ENCODE measurements around the gene EYA2.

DNA sequence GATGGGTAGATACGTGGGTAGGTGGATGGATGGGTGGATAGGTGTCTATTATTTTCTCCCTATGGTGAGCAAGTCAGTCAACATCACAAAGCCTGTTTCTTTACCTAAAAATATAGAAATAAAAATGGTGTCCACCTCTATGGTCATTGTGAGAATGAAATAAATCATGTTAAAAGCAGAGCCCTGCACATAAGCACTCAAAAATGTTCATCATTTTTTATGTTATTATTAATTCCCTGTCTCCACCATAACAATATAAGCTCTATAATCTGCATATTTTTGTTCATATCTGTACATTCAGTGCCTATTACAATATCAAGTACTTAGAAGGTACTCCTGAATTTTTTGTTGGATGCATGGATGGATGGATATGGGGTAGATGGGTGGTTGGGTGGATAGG lies 284.2 kb downstream of the EYA2 start:
- TF ChIP-seq, protein P1, sequence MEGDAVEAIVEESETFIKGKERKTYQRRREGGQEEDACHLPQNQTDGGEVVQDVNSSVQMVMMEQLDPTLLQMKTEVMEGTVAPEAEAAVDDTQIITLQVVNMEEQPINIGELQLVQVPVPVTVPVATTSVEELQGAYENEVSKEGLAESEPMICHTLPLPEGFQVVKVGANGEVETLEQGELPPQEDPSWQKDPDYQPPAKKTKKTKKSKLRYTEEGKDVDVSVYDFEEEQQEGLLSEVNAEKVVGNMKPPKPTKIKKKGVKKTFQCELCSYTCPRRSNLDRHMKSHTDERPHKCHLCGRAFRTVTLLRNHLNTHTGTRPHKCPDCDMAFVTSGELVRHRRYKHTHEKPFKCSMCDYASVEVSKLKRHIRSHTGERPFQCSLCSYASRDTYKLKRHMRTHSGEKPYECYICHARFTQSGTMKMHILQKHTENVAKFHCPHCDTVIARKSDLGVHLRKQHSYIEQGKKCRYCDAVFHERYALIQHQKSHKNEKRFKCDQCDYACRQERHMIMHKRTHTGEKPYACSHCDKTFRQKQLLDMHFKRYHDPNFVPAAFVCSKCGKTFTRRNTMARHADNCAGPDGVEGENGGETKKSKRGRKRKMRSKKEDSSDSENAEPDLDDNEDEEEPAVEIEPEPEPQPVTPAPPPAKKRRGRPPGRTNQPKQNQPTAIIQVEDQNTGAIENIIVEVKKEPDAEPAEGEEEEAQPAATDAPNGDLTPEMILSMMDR (IDR thresholded peaks at IDR 0.05), result no peak
- TF ChIP-seq POLR2A (IDR thresholded peaks at IDR 0.05) (no peak), POLR2AphosphoS5 (IDR thresholded peaks at IDR 0.05; ENCODE audit: insufficient read depth in 1 of 2, low read depth in 1 of 2) (no peak)
